ENCODE data around the gene TSC22D4. TPM values are rescaled to one million over a fixed set of nuclear protein-coding genes. Genes with fewer than 3 reads are reported as not detected.
A peak's percentile ranks its signal among the peaks of the same experiment; 100 is the strongest.

Gene TSC22D4
- total RNA-seq, 1 donor, result 18.5 TPM

DNA sequence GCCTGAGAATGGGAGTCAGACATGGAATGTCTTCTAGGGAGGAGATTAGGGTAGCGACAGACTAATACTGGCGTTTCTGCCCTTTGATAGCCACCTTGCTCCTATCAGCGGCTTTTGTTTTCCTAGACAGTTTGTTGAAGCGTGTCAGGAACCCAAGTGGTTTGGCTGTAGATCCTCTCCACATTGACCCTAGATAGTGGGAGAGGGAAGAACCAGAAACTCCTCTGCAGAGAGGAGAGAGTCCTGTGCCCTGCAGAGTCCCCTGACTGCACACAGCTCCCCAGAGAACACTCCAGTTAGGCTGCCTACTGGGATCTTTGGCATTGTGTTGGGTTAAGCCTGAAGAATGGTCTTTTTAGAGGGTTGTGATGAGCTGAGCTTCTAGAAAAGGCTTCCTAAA is 47.0 kb downstream of the TSC22D4 start:
- no peak for TF ChIP-seq CTCF (IDR thresholded peaks at IDR 0.05; ENCODE audit: extremely low read depth, low read depth, low read length)
- peaks cover 20% of the 10 kb centered on the region for H4K20me1 ChIP-seq (ENCODE audit: insufficient read depth, low read length)
- H3K4me1 ChIP-seq (ENCODE audit: insufficient read depth, low read length), result peaks cover 19% of the 10 kb centered on the region
- no peak overlapping the region for H3K4me3 ChIP-seq (ENCODE audit: insufficient read depth, low read length)
- peaks cover 34% of the 10 kb centered on the region for H3K36me3 ChIP-seq (ENCODE audit: insufficient read depth, low read length)
- DNase-seq (ENCODE audit: insufficient read length, low spot score, missing footprints), result no peak
- H3K4me2 ChIP-seq (ENCODE audit: insufficient read depth, low read length), result peak overlapping the region; percentile 19
- H3K27ac ChIP-seq (ENCODE audit: low read depth, low read length), result no peak overlapping the region
- peaks cover 65% of the 10 kb centered on the region for H3K79me2 ChIP-seq (ENCODE audit: insufficient read depth, low read length)
- no peaks in the 10 kb centered on the region for H3K27me3 ChIP-seq (ENCODE audit: insufficient read depth, low read length)
- no peaks in the 10 kb centered on the region for H3K9me3 ChIP-seq (ENCODE audit: low read depth, low read length)
- H2AFZ ChIP-seq (ENCODE audit: low read length), result no peak overlapping the region

DNA sequence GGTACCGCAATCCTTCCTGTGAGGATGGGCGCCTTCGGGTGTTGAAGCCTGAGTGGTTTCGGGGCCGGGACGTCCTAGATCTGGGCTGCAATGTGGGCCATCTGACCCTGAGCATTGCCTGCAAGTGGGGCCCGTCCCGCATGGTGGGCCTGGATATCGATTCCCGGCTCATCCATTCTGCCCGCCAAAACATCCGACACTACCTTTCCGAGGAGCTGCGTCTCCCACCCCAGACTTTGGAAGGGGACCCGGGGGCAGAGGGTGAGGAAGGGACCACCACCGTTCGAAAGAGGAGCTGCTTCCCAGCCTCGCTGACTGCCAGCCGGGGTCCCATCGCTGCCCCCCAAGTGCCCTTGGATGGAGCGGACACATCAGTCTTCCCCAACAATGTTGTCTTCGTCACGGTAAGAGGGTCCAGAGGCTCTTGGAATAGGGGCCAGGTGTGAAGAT is 47.7 kb downstream of the TSC22D4 start:
- Histone ChIP-seq H3K27me3 (ENCODE audit: insufficient read depth, low read length) (no peaks in the 10 kb centered on the region), H4K20me1 (ENCODE audit: insufficient read depth, low read length) (peaks cover 20% of the 10 kb centered on the region), H3K4me3 (ENCODE audit: insufficient read depth, low read length) (no peak overlapping the region), H2AFZ (ENCODE audit: low read length) (no peak overlapping the region), H3K79me2 (ENCODE audit: insufficient read depth, low read length) (peaks cover 65% of the 10 kb centered on the region), H3K9me3 (ENCODE audit: low read depth, low read length) (no peaks in the 10 kb centered on the region), H3K36me3 (ENCODE audit: insufficient read depth, low read length) (peaks cover 34% of the 10 kb centered on the region), H3K27ac (ENCODE audit: low read depth, low read length) (no peak overlapping the region), H3K4me1 (ENCODE audit: insufficient read depth, low read length) (peaks cover 19% of the 10 kb centered on the region), H3K4me2 (ENCODE audit: insufficient read depth, low read length) (peak overlapping the region; percentile 100)
- no peak for DNase-seq (ENCODE audit: insufficient read length, low spot score, missing footprints)
- TF ChIP-seq CTCF (IDR thresholded peaks at IDR 0.05; ENCODE audit: extremely low read depth, low read depth, low read length), result no peak

- peaks cover 34% of the 10 kb centered on the region for H3K36me3 ChIP-seq (ENCODE audit: insufficient read depth, low read length)
- H3K79me2 ChIP-seq (ENCODE audit: insufficient read depth, low read length), result peaks cover 59% of the 10 kb centered on the region
- no peaks in the 10 kb centered on the region for H3K27me3 ChIP-seq (ENCODE audit: insufficient read depth, low read length)
- H3K4me1 ChIP-seq (ENCODE audit: insufficient read depth, low read length), result peaks cover 19% of the 10 kb centered on the region
- H2AFZ ChIP-seq (ENCODE audit: low read length), result no peak overlapping the region
- peak overlapping the region; percentile 100 for H3K4me2 ChIP-seq (ENCODE audit: insufficient read depth, low read length)
- DNase-seq (ENCODE audit: insufficient read length, low spot score, missing footprints), result peak; percentile 88
- peaks cover 20% of the 10 kb centered on the region for H4K20me1 ChIP-seq (ENCODE audit: insufficient read depth, low read length)
- no peak for TF ChIP-seq CTCF (IDR thresholded peaks at IDR 0.05; ENCODE audit: extremely low read depth, low read depth, low read length)
- peak overlapping the region; percentile 100 for H3K27ac ChIP-seq (ENCODE audit: low read depth, low read length)
- H3K4me3 ChIP-seq (ENCODE audit: insufficient read depth, low read length), result peak overlapping the region; percentile 82
- no peaks in the 10 kb centered on the region for H3K9me3 ChIP-seq (ENCODE audit: low read depth, low read length)
These were observed 48.3 kb downstream of the TSC22D4 start for GRCh38 chr7:100430493-100431285.

GRCh38 chr7:100429637-100430492 is 49.1 kb downstream of the TSC22D4 start, which contains the start of gene MEPCE:
MEPCE (plus strand) TSS chr7:100429831; CDS start chr7:100430019, 188 bp downstream.
- H3K4me3 ChIP-seq (ENCODE audit: insufficient read depth, low read length), result peak within 1 kb of the TSS; percentile 82
- TF ChIP-seq CTCF (IDR thresholded peaks at IDR 0.05; ENCODE audit: extremely low read depth, low read depth, low read length), result no peak
- DNase-seq (ENCODE audit: insufficient read length, low spot score, missing footprints), result peak; percentile 100
- peak within 1 kb of the TSS; percentile 100 for H3K27ac ChIP-seq (ENCODE audit: low read depth, low read length)
- peaks cover 13% of the 10 kb centered on the region for H3K4me1 ChIP-seq (ENCODE audit: insufficient read depth, low read length)
- no peaks in the 10 kb centered on the region for H3K27me3 ChIP-seq (ENCODE audit: insufficient read depth, low read length)
- peak within 1 kb of the TSS; percentile 100 for H3K4me2 ChIP-seq (ENCODE audit: insufficient read depth, low read length)
- peaks cover 14% of the 10 kb centered on the region for H4K20me1 ChIP-seq (ENCODE audit: insufficient read depth, low read length)
- H3K9me3 ChIP-seq (ENCODE audit: low read depth, low read length), result no peaks in the 10 kb centered on the region
- H3K79me2 ChIP-seq (ENCODE audit: insufficient read depth, low read length), result peaks cover 51% of the 10 kb centered on the region
- peaks cover 28% of the 10 kb centered on the region for H3K36me3 ChIP-seq (ENCODE audit: insufficient read depth, low read length)
- peak within 1 kb of the TSS; percentile 95 for H2AFZ ChIP-seq (ENCODE audit: low read length)
